A673 (cell line): Measurements from ENCODE around the gene CADM3. TPM values are rescaled to one million over a fixed set of nuclear protein-coding genes. Genes with fewer than 3 reads are reported as not detected.

Experiments
- BruUV-seq: library from RNA; stranded (reverse); fragments of 400-500 nt; replicated peaks from 2 replicates; lab custom pipeline; 2021; lab: Mats Ljungman, UMichigan
- CTCF ChIA-PET: fragments of 300-600 bp; sonication (Branson Sonifier 250); formaldehyde crosslinking; loops from one replicate; lab custom pipeline; 2022; ENCODE audit warnings: antibody characterized with exemption; lab: Charles Lee
- POLR2A ChIA-PET: fragments of 300-600 bp; sonication (Branson Sonifier 250); formaldehyde crosslinking; loops from one replicate; lab custom pipeline; 2022; ENCODE audit warnings: antibody characterized with exemption; ENCODE audit not compliant: low non-redundant PET; lab: Charles Lee
- DNase-seq: peaks from one replicate; pipeline ENCODE4 v3.0.0-alpha.2; 2015; ENCODE audit warnings: low spot score
- H3K27ac ChIP-seq: fragments of 200-600 bp; sonication (generic); 2 replicates; pipeline ENCODE4 v1.5.1; 2016; ENCODE audit warnings: mixed run types, low read depth, mild to moderate bottlenecking, mixed read lengths, antibody characterized with exemption, low read length; ENCODE audit not compliant: poor library complexity, severe bottlenecking
- H3K27me3 ChIP-seq: fragments of 200-600 bp; sonication (generic); replicated peaks from 2 replicates; pipeline ENCODE4 v1.6.1; 2017; ENCODE audit warnings: mixed run types, low read depth, mild to moderate bottlenecking, mixed read lengths, antibody characterized with exemption, low read length; ENCODE audit not compliant: insufficient read depth, poor library complexity
- H3K36me3 ChIP-seq: fragments of 200-600 bp; sonication (generic); 2 replicates; pipeline ENCODE4 v1.6.1; 2016; ENCODE audit warnings: mixed run types, mild to moderate bottlenecking, mixed read lengths, antibody characterized with exemption, low read length; ENCODE audit not compliant: insufficient read depth, poor library complexity, severe bottlenecking
- H3K4me1 ChIP-seq: fragments of 200-600 bp; sonication (generic); 2 replicates; pipeline ENCODE4 v1.6.1; 2017; ENCODE audit warnings: mixed run types, mild to moderate bottlenecking, mixed read lengths, antibody characterized with exemption, low read length; ENCODE audit not compliant: insufficient read depth, poor library complexity, severe bottlenecking
- H3K4me3 ChIP-seq: fragments of 200-600 bp; sonication (generic); 2 replicates; pipeline ENCODE4 v1.5.1; 2016; ENCODE audit warnings: low read depth, mixed run types, mild to moderate bottlenecking, mixed read lengths, low read length; ENCODE audit not compliant: poor library complexity, severe bottlenecking
- H3K9me3 ChIP-seq: fragments of 200-600 bp; sonication (generic); 2 replicates; pipeline ENCODE4 v1.6.1; 2016; ENCODE audit warnings: mixed run types, low read depth, mild to moderate bottlenecking, mixed read lengths, antibody characterized with exemption, low read length; ENCODE audit not compliant: poor library complexity, severe bottlenecking
- CTCF ChIP-seq: fragments of 300-800, 200-600 bp; sonication (generic); conservative IDR thresholded peaks from 2 replicates; pipeline ENCODE4 v1.5.1; 2017; ENCODE audit warnings: low read depth, mild to moderate bottlenecking, antibody characterized with exemption, low read length, moderate library complexity, mixed read lengths
- EZH2 ChIP-seq: fragments of 200-600 bp; sonication (generic); IDR thresholded peaks from 2 replicates; pipeline ENCODE4 v1.6.1; 2017; ENCODE audit warnings: borderline replicate concordance, low read depth, mild to moderate bottlenecking, mixed read lengths, antibody characterized with exemption, low read length; ENCODE audit not compliant: poor library complexity, severe bottlenecking
- intact Hi-C: fragments of 100-400 bp; cut with micrococcal nuclease; formaldehyde crosslinking; loops from one replicate; pipeline ENCODE4 v1.10.0; 2022; ENCODE audit not compliant: unreplicated experiment
- total RNA-seq: library from RNA; stranded (reverse); gene quantifications from 2 replicates; pipeline ENCODE4 v1.2.3, GENCODE V29; 2021

CADM3 gene
- total RNA-seq, 1 experiment from 2014 or later: not detected

GRCh38 chr1:159229260-159229885 lies 58.0 kb downstream of the CADM3 start:
- peaks cover 31% of the 10 kb centered on the region for H3K27me3 ChIP-seq
- H3K4me3 ChIP-seq: no peak overlapping the region
- no peak for DNase-seq
- no peak overlapping the region for H3K27ac ChIP-seq
- intact Hi-C loops: no loop called here
- BruUV-seq: no TSS peak
- no peaks in the 10 kb centered on the region for H3K9me3 ChIP-seq
- POLR2A ChIA-PET: no interaction called here
- H3K36me3 ChIP-seq: no peaks in the 10 kb centered on the region
- TF ChIP-seq EZH2 (no peak), CTCF (no peak)
- CTCF ChIA-PET: no interaction called here
- H3K4me1 ChIP-seq: no peaks in the 10 kb centered on the region

DNA sequence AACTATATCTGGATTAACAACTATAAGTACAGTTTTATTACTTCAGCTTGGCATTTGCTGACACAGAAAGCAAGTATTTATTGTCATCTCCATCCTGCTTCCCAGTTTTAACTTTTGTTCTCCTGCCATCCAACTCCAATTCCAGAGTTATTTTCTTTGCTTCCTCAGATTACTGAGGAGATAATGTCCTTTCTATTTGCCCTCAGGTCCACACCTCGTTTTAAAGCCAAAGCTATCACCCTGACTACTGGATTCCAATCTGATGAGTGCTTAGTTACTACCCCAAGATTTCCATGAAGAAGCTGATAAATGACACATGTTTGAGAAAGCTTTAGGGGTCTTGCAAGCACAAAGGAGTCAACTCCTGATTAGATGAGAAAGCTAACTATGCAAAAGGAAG lies 58.5 kb downstream of the CADM3 start:
- TF ChIP-seq EZH2: no peak
- Histone ChIP-seq H3K27ac (no peak overlapping the region), H3K9me3 (no peaks in the 10 kb centered on the region), H3K4me1 (no peaks in the 10 kb centered on the region), H3K27me3 (peaks cover 29% of the 10 kb centered on the region), H3K36me3 (no peaks in the 10 kb centered on the region), H3K4me3 (no peak overlapping the region)
- ChIA-PET CTCF (no interaction called here), POLR2A (no interaction called here)
- BruUV-seq: no TSS peak
- intact Hi-C loops: no loop called here
- no peak for DNase-seq

DNA sequence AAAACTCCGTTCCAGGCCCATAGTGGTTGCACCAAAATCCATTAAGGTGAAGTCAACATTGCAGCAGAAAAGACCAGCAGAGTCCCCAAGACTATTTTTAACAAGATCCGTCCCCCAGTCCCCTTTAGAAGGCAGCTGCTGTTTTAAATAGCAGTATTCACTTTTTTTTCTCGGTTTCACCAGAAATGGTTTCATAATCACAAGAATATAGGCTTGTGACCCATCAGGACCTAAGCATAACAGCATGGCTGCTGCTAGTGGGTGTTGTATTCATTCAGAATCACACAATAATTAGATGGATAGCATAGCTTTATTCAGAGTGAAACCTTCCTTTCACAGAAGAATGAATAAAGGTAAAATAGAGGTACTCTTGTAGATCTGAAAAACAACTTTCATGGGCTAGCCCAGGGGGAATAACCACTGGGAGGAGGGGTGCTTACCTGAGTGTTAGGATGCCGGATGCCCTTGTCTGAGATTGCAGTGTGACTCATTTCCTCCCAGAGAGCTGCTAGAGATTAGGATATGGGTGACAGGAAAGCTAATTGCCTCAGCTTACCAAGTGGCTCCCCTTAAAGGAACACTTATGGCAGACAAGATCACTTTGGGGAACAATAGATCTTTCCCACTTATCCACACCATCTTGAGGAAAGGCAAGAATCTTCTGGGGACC lies 68.3 kb downstream of the CADM3 start:
- intact Hi-C loops: no loop called here
- Histone ChIP-seq H3K9me3 (peaks cover 4% of the 10 kb centered on the region), H3K36me3 (no peaks in the 10 kb centered on the region), H3K27me3 (no peaks in the 10 kb centered on the region), H3K4me3 (no peak overlapping the region), H3K4me1 (no peaks in the 10 kb centered on the region), H3K27ac (no peak overlapping the region)
- DNase-seq: no peak
- no peak for TF ChIP-seq CTCF
- TF ChIP-seq EZH2: no peak
- ChIA-PET POLR2A (no interaction called here), CTCF (interaction anchor here (0.5 kb wide), 1 partner anchor 26 kb away, joined by 3 read pairs; no protein-coding TSS in a partner anchor)
- no TSS peak for BruUV-seq
